GM12878 (cell line): Measurements from ENCODE around the gene NCKAP5. TPM values are rescaled to one million over a fixed set of nuclear protein-coding genes. Genes with fewer than 3 reads are reported as not detected.

Experiments
- BMI1 ChIP-seq: fragments of 450-650 bp; IDR thresholded peaks from 2 replicates; pipeline ENCODE4 v1.6.1; 2016; ENCODE audit warnings: mild to moderate bottlenecking, moderate library complexity, borderline replicate concordance
- CHD4 ChIP-seq: fragments of 200-600 bp; sonication (generic); IDR thresholded peaks from 2 replicates; pipeline ENCODE4 v1.6.1; 2016; ENCODE audit warnings: mild to moderate bottlenecking
- MEF2B ChIP-seq: fragments of 450-650 bp; IDR thresholded peaks from 2 replicates; pipeline ENCODE4 v1.6.1; 2018; ENCODE audit warnings: mild to moderate bottlenecking, moderate library complexity; ENCODE audit not compliant: partially characterized antibody, poor library complexity, severe bottlenecking
- POLR2AphosphoS2 ChIP-seq: IDR thresholded peaks from 2 replicates; pipeline ENCODE4 v1.6.1; 2011; ENCODE audit warnings: low read depth, mild to moderate bottlenecking, low read length, improper control_type of control experiment, moderate library complexity
- RAD21 ChIP-seq: IDR thresholded peaks from 2 replicates; pipeline ENCODE4 v1.6.1; 2011; ENCODE audit warnings: mild to moderate bottlenecking, low read depth, low read length, moderate library complexity; ENCODE audit not compliant: insufficient read depth
- RELB ChIP-seq: fragments of 450-650 bp; IDR thresholded peaks from 2 replicates; pipeline ENCODE4 v1.6.1; 2017; ENCODE audit warnings: low read depth, mild to moderate bottlenecking, moderate library complexity
- TCF12 ChIP-seq: IDR thresholded peaks from 2 replicates; pipeline ENCODE4 v1.6.1; 2011; ENCODE audit warnings: low read depth, mild to moderate bottlenecking, low read length
- ZBTB4 ChIP-seq: fragments of 450-650 bp; formaldehyde crosslinking; IDR thresholded peaks from 2 replicates; pipeline ENCODE4 v1.4.0; 2022; ENCODE audit warnings: mild to moderate bottlenecking, moderate library complexity
- ZNF274 ChIP-seq: IDR thresholded peaks from one replicate; pipeline ENCODE4 v1.8.0; 2011; ENCODE audit not compliant: insufficient read length, insufficient read depth
- ZNF384 ChIP-seq: IDR thresholded peaks from 2 replicates; pipeline ENCODE4 v1.6.1; 2012; ENCODE audit warnings: low read depth, mild to moderate bottlenecking, low read length, improper control_type of control experiment, borderline replicate concordance
- polyA plus RNA-seq, 11 experiments: library from polyadenylated mRNA; depleted of rRNA in 4 of 11; unstranded in 6 of 11; stranded (reverse) in 5 of 11; fragments of >200 nt; fragmentation: Nextera tagmentation in 4 of 11; fragmentation: Illumina TruSeq in 1 of 11; extraction: Ambion mirVana in 4 of 11; extraction: Trizol in 1 of 11; gene quantifications; 1 replicate in 1 of 11; 2 replicates in 10 of 11; pipeline versions ENCODE4 v1.2.1 to v1.2.3, GENCODE V29; 2011 to 2016; ENCODE audit warnings: inconsistent platforms in 2 of 11, missing spikeins in 2 of 11, low read depth in 1 of 11
- total RNA-seq, 4 experiments: library from RNA; depleted of rRNA in 3 of 4; stranded (reverse); fragments of >200 nt in 3 of 4; fragmentation: Illumina TruSeq in 1 of 4; extraction: Trizol in 1 of 4; gene quantifications; 2 replicates each; pipeline versions ENCODE4 v1.2.1 to v1.2.3, GENCODE V29; 2013 to 2021

Gene NCKAP5
- total and polyA plus RNA-seq, 10 of the 15 experiments (the other 5 are each of a cell fraction or from before 2014, with no cell fraction given), result 0.06 to 0.44 (median 0.16) TPM

GRCh38 chr2:133461484-133461883 lies 106.8 kb downstream of the NCKAP5 start (continued):
- TF ChIP-seq ZBTB4 (CRISPR knock-in tag) (no peak), TCF12 (no peak), CHD4 (no peak), MEF2B (no peak), RELB (no peak), BMI1 (no peak), RAD21 (no peak), ZNF274 (no peak), POLR2AphosphoS2 (no peak), ZNF384 (no peak)
